ENCODE data around the gene STRN3.

DNA sequence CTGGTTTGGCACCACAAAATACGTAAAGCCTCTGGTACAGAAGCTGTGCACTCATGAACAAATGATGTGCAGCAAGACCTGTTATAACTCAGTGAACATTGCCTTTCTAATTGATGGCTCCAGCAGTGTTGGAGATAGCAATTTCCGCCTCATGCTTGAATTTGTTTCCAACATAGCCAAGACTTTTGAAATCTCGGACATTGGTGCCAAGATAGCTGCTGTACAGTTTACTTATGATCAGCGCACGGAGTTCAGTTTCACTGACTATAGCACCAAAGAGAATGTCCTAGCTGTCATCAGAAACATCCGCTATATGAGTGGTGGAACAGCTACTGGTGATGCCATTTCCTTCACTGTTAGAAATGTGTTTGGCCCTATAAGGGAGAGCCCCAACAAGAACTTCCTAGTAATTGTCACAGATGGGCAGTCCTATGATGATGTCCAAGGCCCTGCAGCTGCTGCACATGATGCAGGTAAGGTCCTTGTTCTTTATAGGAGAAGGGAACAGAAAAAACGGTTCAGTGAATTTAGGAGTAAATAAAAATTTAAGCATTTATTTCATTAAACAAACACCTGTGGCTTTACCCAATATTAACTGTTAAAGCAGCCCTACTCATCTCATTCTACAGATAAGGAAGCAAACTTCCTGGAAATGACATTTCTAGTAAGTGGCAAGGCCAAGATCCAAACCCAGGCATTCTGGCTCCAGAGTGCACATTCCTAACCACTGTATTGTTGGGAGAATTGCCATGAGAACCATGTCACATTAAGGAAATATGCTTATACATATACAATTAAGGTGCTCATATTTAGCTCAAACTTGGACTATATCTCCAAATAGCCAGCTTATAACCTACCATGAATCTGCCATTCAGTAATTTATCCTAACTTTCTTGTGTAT lies 140.1 kb downstream of the STRN3 start:
- TF ChIP-seq, protein P1, sequence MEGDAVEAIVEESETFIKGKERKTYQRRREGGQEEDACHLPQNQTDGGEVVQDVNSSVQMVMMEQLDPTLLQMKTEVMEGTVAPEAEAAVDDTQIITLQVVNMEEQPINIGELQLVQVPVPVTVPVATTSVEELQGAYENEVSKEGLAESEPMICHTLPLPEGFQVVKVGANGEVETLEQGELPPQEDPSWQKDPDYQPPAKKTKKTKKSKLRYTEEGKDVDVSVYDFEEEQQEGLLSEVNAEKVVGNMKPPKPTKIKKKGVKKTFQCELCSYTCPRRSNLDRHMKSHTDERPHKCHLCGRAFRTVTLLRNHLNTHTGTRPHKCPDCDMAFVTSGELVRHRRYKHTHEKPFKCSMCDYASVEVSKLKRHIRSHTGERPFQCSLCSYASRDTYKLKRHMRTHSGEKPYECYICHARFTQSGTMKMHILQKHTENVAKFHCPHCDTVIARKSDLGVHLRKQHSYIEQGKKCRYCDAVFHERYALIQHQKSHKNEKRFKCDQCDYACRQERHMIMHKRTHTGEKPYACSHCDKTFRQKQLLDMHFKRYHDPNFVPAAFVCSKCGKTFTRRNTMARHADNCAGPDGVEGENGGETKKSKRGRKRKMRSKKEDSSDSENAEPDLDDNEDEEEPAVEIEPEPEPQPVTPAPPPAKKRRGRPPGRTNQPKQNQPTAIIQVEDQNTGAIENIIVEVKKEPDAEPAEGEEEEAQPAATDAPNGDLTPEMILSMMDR (IDR thresholded peaks at IDR 0.05), result no peak
- TF ChIP-seq POLR2A (IDR thresholded peaks at IDR 0.05), result no peak
